Measurements from ENCODE around the gene CELF4. TPM values are rescaled to one million over a fixed set of nuclear protein-coding genes. Genes with fewer than 3 reads are reported as not detected.

Gene CELF4
- total and polyA plus RNA-seq, 2 donors (not counting 3 experiments of a cell fraction or from before 2014, with no cell fraction given): not detected

DNA sequence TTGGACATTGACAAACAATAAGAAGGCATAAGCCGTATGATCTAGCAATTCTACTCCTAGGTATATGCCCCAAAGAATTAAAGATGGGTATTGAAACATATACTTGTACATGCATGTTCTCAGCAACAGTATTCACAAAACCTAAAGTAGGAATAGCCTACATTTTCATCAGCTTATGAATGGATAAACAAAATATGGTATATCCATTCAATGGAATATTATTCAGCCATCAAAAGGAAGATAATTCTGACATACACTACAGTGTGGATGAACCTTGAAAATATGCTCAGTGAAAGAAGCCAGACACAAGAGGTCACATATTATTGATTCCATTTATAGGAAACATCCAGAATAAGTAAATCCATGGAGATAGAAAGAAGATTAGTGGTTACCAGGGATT, 56.0 kb downstream of the CELF4 start:
- Histone ChIP-seq H3K4me3 (replicated peaks in 1 of 3; ENCODE audit: insufficient read depth in 1 of 3, low read depth in 1 of 3, low read length in 3 of 3) (no peak overlapping the region), H3K4me1 (ENCODE audit: control insufficient read depth, extremely low read depth, insufficient read depth, low read length) (no peaks in the 10 kb centered on the region), H3K9ac (replicated peaks; ENCODE audit: extremely low read depth, insufficient read depth, low read length) (no peak overlapping the region), H3K9me1 (replicated peaks; ENCODE audit: control insufficient read depth, extremely low read depth, insufficient read depth, low read length) (no peaks in the 10 kb centered on the region), H3K27me3 (ENCODE audit: control insufficient read depth in 2 of 2, insufficient read depth in 2 of 2, low read length in 2 of 2) (no peaks in the 10 kb centered on the region), H3K79me2 (ENCODE audit: control insufficient read depth, insufficient read depth, low read length) (no peaks in the 10 kb centered on the region), H2AFZ (ENCODE audit: low read depth, low read length) (no peak overlapping the region), H3K4me2 (ENCODE audit: insufficient read depth, low read length) (no peak overlapping the region), H3K27ac (ENCODE audit: insufficient read depth, low read depth, low read length) (no peak overlapping the region), H4K20me1 (replicated peaks; ENCODE audit: control insufficient read depth, extremely low read depth, insufficient read depth, low read length) (no peaks in the 10 kb centered on the region), H3K36me3 (ENCODE audit: control insufficient read depth in 2 of 2, extremely low read depth in 1 of 2, insufficient read depth in 2 of 2, low read length in 2 of 2) (no peaks in the 10 kb centered on the region), H3K9me3 (replicated peaks; ENCODE audit: control insufficient read depth, insufficient read depth, low read length) (no peaks in the 10 kb centered on the region)
- no peak for DNase-seq (ENCODE audit: low read depth, low spot score)
- ChIA-PET POLR2A (no interaction called here), CTCF (no interaction called here)
- intact Hi-C loops (cut with micrococcal nuclease): no loop called here
- dilution Hi-C loops (cut with MboI; ENCODE audit: extremely low pct_ligation_motif_present, low sequenced_read_pairs): no loop called here
- BruUV-seq (replicated peaks): no TSS peak
- TF ChIP-seq EZH2 (IDR thresholded peaks at IDR 0.05; ENCODE audit: borderline replicate concordance, low read depth, low read length, severe bottlenecking) (no peak), GATA2 (IDR thresholded peaks at IDR 0.05; ENCODE audit: insufficient read depth, insufficient read length, low read depth, low read length) (no peak), FOS (IDR thresholded peaks at IDR 0.05; ENCODE audit: borderline replicate concordance, insufficient read depth, low read length) (no peak), POLR2AphosphoS5 (IDR thresholded peaks at IDR 0.05; ENCODE audit: insufficient read depth, low read depth, low read length) (no peak), MYC (IDR thresholded peaks at IDR 0.05; ENCODE audit: low read depth, low read length) (no peak), JUN (IDR thresholded peaks at IDR 0.05; ENCODE audit: borderline replicate concordance, insufficient read depth, insufficient read length, low read depth) (no peak), POLR2A (IDR thresholded peaks at IDR 0.05; ENCODE audit: low read depth, low read length) (no peak)
- TF ChIP-seq, protein P1, sequence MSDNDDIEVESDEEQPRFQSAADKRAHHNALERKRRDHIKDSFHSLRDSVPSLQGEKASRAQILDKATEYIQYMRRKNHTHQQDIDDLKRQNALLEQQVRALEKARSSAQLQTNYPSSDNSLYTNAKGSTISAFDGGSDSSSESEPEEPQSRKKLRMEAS (IDR thresholded peaks at IDR 0.05; ENCODE audit: insufficient read depth, insufficient read length): no peak
- TF ChIP-seq, protein P2, sequence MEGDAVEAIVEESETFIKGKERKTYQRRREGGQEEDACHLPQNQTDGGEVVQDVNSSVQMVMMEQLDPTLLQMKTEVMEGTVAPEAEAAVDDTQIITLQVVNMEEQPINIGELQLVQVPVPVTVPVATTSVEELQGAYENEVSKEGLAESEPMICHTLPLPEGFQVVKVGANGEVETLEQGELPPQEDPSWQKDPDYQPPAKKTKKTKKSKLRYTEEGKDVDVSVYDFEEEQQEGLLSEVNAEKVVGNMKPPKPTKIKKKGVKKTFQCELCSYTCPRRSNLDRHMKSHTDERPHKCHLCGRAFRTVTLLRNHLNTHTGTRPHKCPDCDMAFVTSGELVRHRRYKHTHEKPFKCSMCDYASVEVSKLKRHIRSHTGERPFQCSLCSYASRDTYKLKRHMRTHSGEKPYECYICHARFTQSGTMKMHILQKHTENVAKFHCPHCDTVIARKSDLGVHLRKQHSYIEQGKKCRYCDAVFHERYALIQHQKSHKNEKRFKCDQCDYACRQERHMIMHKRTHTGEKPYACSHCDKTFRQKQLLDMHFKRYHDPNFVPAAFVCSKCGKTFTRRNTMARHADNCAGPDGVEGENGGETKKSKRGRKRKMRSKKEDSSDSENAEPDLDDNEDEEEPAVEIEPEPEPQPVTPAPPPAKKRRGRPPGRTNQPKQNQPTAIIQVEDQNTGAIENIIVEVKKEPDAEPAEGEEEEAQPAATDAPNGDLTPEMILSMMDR (IDR thresholded peaks at IDR 0.05; ENCODE audit: extremely low read depth in 1 of 2, insufficient read depth in 1 of 2, low read depth in 1 of 2, low read length in 2 of 2): no peak
- no peak for FAIRE-seq
